Body of pancreas (tissue), 4 donors: Measurements from ENCODE around the gene ALPK1.

Source experiments
- CTCF ChIP-seq, 7 experiments: fragments of 450-650 bp in 4 of 7; fragments of 200-600 bp in 3 of 7; sonication (generic) in 3 of 7; IDR thresholded peaks; one replicate each; pipeline ENCODE4 v1.5.1; 2016 to 2019; ENCODE audit warnings: antibody characterized with exemption in 7 of 7
- POLR2A ChIP-seq, 3 donors: fragments of 450-650 bp; IDR thresholded peaks; one replicate each; pipeline ENCODE4 v1.6.1; 2016; ENCODE audit warnings: antibody characterized with exemption in 3 of 3, mild to moderate bottlenecking in 2 of 3

- no peak for TF ChIP-seq CTCF (IDR thresholded peaks at IDR 0.05)
- no peak for TF ChIP-seq POLR2A (IDR thresholded peaks at IDR 0.05)
Observed at GRCh38 chr4:112402098-112402497, 104.9 kb downstream of the ALPK1 start.
